Bronchial epithelial cell (primary cell): ENCODE measurements around the gene HSFX2. TPM values are rescaled to one million over a fixed set of nuclear protein-coding genes. Genes with fewer than 3 reads are reported as not detected.
"Not testable (repeated sequence)": the region's sequence is repeated elsewhere in the genome, so short reads cannot be mapped to it uniquely, and the experiment has no call there.

Source experiments
- DNase-seq: peaks from one replicate; pipeline ENCODE4 v3.0.0-alpha.2; 2010; ENCODE audit warnings: low read depth
- FAIRE-seq: peaks from 2 replicates; lab custom pipeline; 2011; peaks lifted over from hg19 to GRCh38; lab: Jason Lieb, UNC
- H3K27me3 ChIP-seq: 2 replicates; pipeline ENCODE4 v1.5.1; 2011; ENCODE audit warnings: low read length; ENCODE audit not compliant: control insufficient read depth, insufficient read depth
- H3K36me3 ChIP-seq: 2 replicates; pipeline ENCODE4 v1.5.1; 2011; ENCODE audit warnings: low read length; ENCODE audit not compliant: control insufficient read depth, insufficient read depth
- H3K4me3 ChIP-seq: 2 replicates; pipeline ENCODE4 v1.5.1; 2011; ENCODE audit warnings: mild to moderate bottlenecking, low read depth, low read length, control low read depth
- CTCF ChIP-seq: IDR thresholded peaks from 2 replicates; pipeline ENCODE4 v1.5.1; 2011; ENCODE audit warnings: mild to moderate bottlenecking, moderate library complexity, low read length, control low read depth, inconsistent platforms; ENCODE audit not compliant: insufficient read depth, severe bottlenecking
- total RNA-seq: library from RNA; depleted of rRNA; stranded (reverse); fragments of >200 nt; gene quantifications from 2 replicates; pipeline ENCODE4 v1.2.1, GENCODE V29; 2014

HSFX2 gene
- total RNA-seq, 1 donor from 2014 or later: not detected

- FAIRE-seq: no peak
- Histone ChIP-seq H3K27me3 (no peaks in the 10 kb centered on the region), H3K4me3 (no peak overlapping the region), H3K36me3 (no peaks in the 10 kb centered on the region)
- DNase-seq: peak; percentile 91
- TF ChIP-seq CTCF: no peak
These were observed 33.2 kb upstream of the HSFX2 start for GRCh38 chrX:149628280-149628679.

GRCh38 chrX:149626829-149627228, 31.7 kb upstream of the HSFX2 start:
- not testable (repeated sequence) for FAIRE-seq, H3K27me3 ChIP-seq, DNase-seq, H3K4me3 ChIP-seq, H3K36me3 ChIP-seq

- not testable (repeated sequence) for H3K27me3 ChIP-seq, H3K4me3 ChIP-seq, H3K36me3 ChIP-seq, DNase-seq, FAIRE-seq
These were observed 24.5 kb upstream of the HSFX2 start for GRCh38 chrX:149619662-149620061.

- Histone ChIP-seq H3K36me3 (no peaks in the 10 kb centered on the region), H3K4me3 (no peak overlapping the region), H3K27me3 (no peaks in the 10 kb centered on the region)
- no peak for TF ChIP-seq CTCF
- FAIRE-seq: no peak
- no peak for DNase-seq
These were observed 23.8 kb upstream of the HSFX2 start for GRCh38 chrX:149618871-149619270.

- no peak for TF ChIP-seq CTCF
These were observed 16.6 kb upstream of the HSFX2 start for GRCh38 chrX:149611623-149612175.

GRCh38 chrX:149610511-149610910, 15.4 kb upstream of the HSFX2 start:
- Histone ChIP-seq H3K36me3 (no peaks in the 10 kb centered on the region), H3K27me3 (no peaks in the 10 kb centered on the region), H3K4me3 (no peak overlapping the region)
- DNase-seq (no peak), FAIRE-seq (no peak)
- no peak for TF ChIP-seq CTCF

More at GRCh38 chrX:149611623-149612175, 16.6 kb upstream of the HSFX2 start:
- DNase-seq (no peak), FAIRE-seq (no peak)
- Histone ChIP-seq H3K27me3 (no peaks in the 10 kb centered on the region), H3K36me3 (no peaks in the 10 kb centered on the region), H3K4me3 (no peak overlapping the region)

GRCh38 chrX:149607699-149608098, 12.6 kb upstream of the HSFX2 start:
- Histone ChIP-seq H3K4me3 (no peak overlapping the region), H3K27me3 (no peaks in the 10 kb centered on the region), H3K36me3 (no peaks in the 10 kb centered on the region)
- TF ChIP-seq CTCF: no peak
- no peak for DNase-seq
- FAIRE-seq: no peak

- not testable (repeated sequence) for FAIRE-seq, H3K4me3 ChIP-seq, H3K36me3 ChIP-seq, H3K27me3 ChIP-seq, DNase-seq
These were observed 10.3 kb upstream of the HSFX2 start for GRCh38 chrX:149605248-149605885.

- not testable (repeated sequence) for H3K4me3 ChIP-seq, H3K36me3 ChIP-seq, DNase-seq, H3K27me3 ChIP-seq
- peak; percentile 95 for FAIRE-seq
These were observed 3.5 kb upstream of the HSFX2 start for GRCh38 chrX:149598603-149599002.

GRCh38 chrX:149595943-149596342, 829 bp upstream of the HSFX2 start:
- DNase-seq, H3K27me3 ChIP-seq, H3K4me3 ChIP-seq, FAIRE-seq, H3K36me3 ChIP-seq: not testable (repeated sequence)
